HCT116 (cell line): Measurements from ENCODE around the gene ANKRD13B.

Experiments used
- EZH2 ChIP-seq: fragments of 200-600 bp; sonication (generic); IDR thresholded peaks from 2 replicates; pipeline ENCODE4 v1.6.1; 2017; ENCODE audit warnings: antibody characterized with exemption, mixed run types
- YY1 ChIP-seq: IDR thresholded peaks from 2 replicates; pipeline ENCODE4 v1.6.1; 2011; ENCODE audit warnings: low read length, low read depth, moderate library complexity, mild to moderate bottlenecking; ENCODE audit not compliant: insufficient replicate concordance; ENCODE audit errors: extremely low read depth
- TF ChIP-seq, protein P1 (sequence below), 3 experiments: fragments of 200-600 bp in 1 of 3; sonication (generic) in 1 of 3; IDR thresholded peaks in 2 of 3; conservative IDR thresholded peaks in 1 of 3; 2 replicates each; pipeline ENCODE4 v1.5.1; 2012 to 2017; ENCODE audit warnings: low read depth in 2 of 3, low read length in 2 of 3, antibody characterized with exemption in 1 of 3, borderline replicate concordance in 1 of 3, control low read depth in 1 of 3, mild to moderate bottlenecking in 1 of 3, mixed read lengths in 1 of 3, mixed run types in 1 of 3, moderate library complexity in 1 of 3; ENCODE audit not compliant: insufficient read depth in 1 of 3
- TF ChIP-seq, protein P2 (sequence below): IDR thresholded peaks from 2 replicates; pipeline ENCODE4 v1.6.1; 2012
- TF ChIP-seq, protein P3 (sequence below): IDR thresholded peaks from 2 replicates; pipeline ENCODE4 v1.6.1; 2011; ENCODE audit warnings: mild to moderate bottlenecking, low read length, moderate library complexity; ENCODE audit not compliant: insufficient replicate concordance; ENCODE audit errors: extremely low read depth

DNA sequence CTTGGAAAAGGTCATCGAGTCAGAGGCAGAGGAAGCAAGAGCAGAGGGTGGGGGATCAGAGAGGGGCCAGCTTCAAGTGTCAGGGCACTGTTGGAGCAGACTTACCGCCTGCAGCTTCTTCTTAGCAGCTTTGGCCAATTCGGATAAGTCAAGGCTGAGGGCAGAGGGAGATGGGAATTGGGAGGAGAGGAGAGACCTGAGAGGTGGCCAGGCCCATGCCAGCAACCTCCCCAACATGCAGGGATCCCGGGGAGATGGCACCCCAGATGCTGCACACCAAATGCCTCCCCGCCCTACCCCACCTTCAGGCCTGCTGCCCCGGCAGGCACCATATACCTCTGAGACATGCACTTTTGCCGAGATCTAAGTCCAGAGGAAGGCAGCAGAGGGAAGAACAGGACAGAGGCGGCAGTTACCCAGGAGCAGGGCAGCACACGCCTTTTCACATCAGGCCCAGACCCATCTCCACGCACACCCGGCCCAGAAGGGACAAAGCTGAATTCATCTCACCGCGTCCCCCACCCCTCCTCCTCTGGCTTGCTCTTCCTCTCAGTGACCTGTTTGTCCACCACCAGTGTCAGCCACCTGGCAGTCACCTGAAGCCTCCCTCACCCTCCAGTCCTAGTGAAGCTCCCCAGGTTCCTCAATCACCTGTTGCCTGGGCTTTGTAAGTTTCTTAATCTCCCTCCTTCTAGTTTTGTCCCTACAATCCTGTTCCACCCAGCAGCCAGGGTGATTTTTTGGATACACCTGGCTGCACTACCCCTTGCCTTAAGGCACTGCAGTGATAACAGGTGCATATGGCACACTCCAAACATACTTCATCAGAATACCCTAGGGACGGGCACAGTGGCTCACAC is 14.1 kb upstream of the ANKRD13B start:
- TF ChIP-seq, protein P1, sequence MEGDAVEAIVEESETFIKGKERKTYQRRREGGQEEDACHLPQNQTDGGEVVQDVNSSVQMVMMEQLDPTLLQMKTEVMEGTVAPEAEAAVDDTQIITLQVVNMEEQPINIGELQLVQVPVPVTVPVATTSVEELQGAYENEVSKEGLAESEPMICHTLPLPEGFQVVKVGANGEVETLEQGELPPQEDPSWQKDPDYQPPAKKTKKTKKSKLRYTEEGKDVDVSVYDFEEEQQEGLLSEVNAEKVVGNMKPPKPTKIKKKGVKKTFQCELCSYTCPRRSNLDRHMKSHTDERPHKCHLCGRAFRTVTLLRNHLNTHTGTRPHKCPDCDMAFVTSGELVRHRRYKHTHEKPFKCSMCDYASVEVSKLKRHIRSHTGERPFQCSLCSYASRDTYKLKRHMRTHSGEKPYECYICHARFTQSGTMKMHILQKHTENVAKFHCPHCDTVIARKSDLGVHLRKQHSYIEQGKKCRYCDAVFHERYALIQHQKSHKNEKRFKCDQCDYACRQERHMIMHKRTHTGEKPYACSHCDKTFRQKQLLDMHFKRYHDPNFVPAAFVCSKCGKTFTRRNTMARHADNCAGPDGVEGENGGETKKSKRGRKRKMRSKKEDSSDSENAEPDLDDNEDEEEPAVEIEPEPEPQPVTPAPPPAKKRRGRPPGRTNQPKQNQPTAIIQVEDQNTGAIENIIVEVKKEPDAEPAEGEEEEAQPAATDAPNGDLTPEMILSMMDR (IDR thresholded peaks at IDR 0.05 in 2 of 3, conservative IDR thresholded peaks at IDR 0.05 in 1 of 3; ENCODE audit: borderline replicate concordance in 1 of 3, insufficient read depth in 1 of 3, low read depth in 2 of 3, low read length in 2 of 3) = no peak
- TF ChIP-seq EZH2 (no peak), YY1 (no peak)
- TF ChIP-seq, protein P2, sequence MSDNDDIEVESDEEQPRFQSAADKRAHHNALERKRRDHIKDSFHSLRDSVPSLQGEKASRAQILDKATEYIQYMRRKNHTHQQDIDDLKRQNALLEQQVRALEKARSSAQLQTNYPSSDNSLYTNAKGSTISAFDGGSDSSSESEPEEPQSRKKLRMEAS = no peak
- TF ChIP-seq, protein P3, sequence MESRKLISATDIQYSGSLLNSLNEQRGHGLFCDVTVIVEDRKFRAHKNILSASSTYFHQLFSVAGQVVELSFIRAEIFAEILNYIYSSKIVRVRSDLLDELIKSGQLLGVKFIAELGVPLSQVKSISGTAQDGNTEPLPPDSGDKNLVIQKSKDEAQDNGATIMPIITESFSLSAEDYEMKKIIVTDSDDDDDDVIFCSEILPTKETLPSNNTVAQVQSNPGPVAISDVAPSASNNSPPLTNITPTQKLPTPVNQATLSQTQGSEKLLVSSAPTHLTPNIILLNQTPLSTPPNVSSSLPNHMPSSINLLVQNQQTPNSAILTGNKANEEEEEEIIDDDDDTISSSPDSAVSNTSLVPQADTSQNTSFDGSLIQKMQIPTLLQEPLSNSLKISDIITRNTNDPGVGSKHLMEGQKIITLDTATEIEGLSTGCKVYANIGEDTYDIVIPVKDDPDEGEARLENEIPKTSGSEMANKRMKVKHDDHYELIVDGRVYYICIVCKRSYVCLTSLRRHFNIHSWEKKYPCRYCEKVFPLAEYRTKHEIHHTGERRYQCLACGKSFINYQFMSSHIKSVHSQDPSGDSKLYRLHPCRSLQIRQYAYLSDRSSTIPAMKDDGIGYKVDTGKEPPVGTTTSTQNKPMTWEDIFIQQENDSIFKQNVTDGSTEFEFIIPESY = no peak
